HK-2 (cell line): ENCODE results near the gene MAML2.
"Not testable (repeated sequence)": the region's sequence is repeated elsewhere in the genome, so short reads cannot be mapped to it uniquely, and the experiment has no call there.

ENCODE experiments used
- DNase-seq: peaks from one replicate; pipeline ENCODE4 v3.0.0-alpha.2; 2018; ENCODE audit not compliant: unreplicated experiment

MAML2 gene

DNA sequence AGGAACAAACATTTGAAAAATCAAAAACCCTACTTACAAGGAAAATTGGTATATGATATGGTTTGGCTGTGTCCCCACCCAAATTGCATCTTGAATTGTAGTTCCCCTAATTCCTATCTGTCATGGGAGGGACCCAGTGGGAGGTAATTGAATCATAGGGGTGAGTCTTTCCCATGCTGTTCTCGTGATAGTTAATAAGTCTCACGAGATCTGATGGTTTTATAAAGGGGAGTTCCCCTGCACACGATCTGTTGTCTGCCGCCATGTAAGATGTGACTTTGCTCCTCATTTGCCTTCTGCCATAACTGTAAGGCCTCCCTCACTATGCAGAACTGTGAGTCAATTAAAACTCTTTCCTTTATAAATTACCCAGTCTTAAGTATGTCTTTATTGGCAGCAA lies 74.5 kb downstream of the MAML2 start:
- DNase-seq = not testable (repeated sequence)

DNA sequence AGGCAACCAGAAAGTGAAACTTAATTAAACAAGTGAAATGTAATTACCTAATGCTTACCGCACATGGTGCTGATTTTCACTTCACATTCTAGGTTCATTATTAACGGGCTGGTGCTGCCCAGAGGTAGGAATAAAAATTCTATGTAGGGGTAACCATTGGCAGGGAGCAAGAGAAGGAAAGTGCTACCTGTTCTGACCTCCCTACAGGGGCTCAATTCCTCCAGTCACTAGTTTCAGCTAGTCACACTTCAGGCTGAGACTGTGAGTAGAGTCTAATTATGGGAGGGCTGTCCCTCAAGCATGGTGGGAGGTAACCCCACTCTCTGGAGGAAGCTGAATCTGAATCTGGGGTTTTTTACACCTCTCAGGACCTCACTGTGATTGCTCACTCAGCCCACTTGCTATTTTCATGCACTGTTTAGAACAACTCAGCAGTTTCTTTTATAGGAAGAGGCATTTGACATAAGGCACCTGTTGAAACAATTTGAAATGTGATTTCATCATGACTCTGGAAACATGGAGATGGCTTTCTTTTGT lies 75.4 kb downstream of the MAML2 start:
- no peak for DNase-seq

DNA sequence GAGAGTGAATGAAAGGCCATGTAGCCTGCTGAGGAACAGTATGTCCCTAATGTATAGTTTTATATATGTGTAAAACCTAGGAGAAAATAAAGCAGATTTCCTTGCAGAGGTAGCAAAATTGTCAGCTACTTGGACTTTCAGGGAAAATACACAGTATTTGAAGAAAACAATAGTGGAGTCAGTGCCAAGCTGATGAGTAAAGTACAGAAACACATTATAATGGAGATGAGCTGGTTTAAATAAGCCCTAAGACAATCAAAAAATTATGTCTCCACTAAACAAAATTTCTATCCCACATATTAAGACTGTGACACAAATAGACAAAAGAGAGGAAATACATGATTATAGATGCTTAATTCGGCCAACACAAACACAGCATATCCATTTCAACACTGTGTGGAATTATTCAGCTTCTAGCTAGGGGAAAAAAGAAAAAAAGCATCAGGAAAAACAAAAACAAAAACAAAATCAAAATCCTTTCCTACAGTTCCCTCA lies 75.9 kb downstream of the MAML2 start:
- DNase-seq = no peak

DNA sequence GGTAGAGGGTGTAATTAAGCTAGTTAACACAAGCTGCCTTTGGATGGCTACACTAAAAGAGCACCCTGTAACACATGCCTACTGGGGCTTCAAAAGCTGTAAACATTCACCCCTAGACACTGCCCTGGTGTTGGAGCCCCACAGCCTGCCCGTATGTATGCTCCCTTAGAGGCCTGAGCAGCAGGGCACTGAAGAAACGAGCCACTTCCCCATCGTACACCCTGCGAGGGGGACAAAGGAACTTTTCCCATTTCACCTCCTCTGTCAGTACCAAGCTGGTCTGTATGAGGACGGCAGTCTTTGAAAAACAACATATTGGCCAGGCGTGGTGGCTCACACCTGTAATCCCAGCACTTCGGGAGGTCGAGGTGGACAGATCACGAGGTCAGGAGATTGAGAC lies 77.0 kb downstream of the MAML2 start:
- DNase-seq = no peak

DNA sequence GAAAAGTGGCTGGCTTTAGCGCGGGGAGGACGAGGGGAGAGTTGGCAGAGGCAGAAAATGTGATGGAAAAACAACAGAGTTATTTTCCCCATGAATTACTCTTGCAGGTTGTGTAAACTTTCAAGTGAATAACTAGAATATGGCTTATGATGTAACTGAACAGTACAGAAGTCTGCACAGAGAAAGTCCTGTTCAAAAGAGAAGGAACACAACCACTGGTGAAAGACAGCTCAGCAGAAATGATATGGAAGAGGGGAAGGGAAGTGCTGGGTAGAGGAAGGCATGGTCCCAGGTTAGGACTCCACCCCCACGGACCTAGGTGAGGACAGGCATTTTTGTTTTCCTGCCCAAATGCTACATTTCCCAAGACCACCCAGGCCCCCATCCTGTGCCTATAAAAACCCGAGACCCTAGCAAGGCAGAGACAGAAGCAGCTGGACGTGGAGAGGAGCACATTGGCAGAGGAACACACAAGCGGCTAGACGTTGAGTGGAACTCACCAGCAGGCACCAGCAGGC lies 77.7 kb downstream of the MAML2 start:
- DNase-seq = no peak

DNA sequence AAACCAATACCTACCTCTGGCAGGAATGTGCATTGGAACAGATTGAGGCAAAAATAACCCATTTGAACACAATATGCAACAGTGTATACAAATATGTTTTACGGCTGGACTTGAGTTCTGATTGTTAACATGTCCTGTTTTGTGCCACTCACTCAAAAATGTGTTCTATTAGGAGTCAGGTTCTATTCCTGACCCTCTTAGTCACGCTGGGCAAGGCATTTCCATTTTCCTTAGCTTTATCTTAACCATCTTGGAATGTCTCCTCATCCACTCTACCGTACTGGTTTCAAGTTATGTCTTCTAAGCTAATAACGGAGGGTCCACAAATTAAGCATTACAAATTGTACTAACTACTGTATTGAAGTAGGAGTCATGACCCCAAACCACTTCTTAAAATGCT lies 78.6 kb downstream of the MAML2 start:
- DNase-seq = no peak

DNA sequence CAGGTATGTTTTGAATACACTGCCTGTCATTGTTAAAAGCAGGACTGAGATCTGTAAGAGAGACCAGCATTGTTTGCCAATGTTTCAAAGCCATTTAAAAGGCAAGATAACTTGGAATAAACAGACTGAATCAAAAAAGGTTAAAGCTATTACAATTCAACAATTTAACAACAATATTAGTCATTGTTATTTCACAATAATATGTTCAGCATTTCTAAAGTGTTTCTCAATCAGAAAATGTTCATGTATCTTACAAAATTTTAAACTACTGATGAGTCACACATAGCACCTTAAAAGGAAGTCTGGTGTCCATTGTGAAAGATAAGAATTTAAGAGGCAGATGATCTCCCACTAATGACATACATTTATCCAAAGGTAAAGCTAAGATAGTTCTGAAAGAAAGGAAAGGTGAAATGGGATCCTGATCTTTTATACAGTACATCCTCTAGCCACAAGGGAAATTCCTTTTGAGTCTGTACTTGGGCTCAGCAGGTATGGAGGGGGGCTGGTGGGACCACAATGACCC lies 79.7 kb downstream of the MAML2 start:
- DNase-seq = no peak

DNA sequence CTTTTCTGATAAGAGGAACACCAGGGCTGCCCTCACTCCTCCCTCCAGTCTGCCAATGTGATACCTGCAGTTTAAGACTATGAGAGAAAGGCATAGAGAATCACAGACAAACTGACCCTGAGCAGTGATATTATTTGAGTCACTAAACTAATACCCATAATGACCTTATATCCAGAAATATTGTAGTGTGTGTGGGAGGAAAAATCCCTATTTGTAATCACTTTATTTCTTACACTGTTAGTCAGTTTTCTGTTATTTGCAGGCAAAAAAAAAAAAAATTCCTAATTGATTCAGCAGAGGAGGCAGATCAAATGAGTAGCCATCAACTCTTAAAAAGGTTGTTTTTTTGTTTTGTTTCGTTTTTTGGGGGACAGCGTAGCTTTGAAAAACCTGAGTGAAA lies 82.5 kb downstream of the MAML2 start:
- no peak for DNase-seq

DNA sequence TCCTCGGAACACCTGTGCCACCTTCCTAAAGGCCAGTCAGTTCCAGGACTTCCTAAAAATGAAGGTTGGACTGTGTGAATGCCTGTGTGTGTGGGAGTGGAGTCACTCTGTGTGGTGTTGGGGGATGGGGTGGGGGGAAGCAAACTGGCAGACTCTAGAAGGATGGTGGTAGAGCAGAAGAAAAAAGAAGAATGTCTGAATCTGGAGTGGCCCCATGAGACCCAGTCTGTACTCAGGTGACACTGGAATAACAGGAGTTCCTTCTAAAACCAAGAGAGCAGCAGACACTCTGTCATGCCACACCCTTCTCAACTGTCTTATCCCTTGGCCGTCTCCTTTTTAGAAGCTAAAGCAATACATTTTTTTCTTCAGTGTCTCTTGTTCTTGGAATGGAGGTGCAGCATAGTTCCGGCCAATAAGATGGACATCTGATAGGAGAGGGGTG lies 82.9 kb downstream of the MAML2 start:
- DNase-seq = no peak

DNA sequence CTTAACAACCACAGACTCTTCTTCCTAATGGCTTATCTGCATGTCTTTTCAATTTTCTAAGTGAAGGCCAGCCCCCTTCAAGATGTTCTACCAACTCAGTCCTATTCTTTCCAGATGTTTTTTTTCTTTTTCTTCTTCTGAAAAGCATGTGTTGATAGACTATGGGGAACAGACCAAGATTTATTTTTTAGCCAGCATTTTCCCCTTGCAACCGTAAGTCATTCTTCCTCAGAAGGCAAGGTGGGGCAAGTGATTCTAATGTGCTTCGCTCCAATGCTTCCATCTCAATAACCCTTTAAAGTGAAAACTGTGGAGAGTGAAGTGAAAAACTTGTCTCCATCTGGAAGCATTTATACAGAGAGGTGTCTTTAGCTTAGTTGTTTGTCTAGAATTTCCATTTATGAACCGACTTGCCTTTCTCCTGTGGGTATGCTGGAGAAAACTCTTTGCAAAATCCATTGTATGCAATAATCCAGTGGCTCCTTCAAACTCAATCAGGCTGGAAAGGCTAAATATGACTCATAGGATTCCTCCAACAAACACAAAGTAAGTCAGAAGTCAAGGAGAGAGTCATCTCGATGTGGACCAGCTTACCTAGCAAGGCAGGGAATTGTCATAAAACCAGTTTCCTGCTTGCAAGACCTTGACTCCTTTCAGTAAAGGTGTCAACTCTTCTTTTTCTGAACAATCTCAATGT lies 83.7 kb downstream of the MAML2 start:
- DNase-seq = no peak

DNA sequence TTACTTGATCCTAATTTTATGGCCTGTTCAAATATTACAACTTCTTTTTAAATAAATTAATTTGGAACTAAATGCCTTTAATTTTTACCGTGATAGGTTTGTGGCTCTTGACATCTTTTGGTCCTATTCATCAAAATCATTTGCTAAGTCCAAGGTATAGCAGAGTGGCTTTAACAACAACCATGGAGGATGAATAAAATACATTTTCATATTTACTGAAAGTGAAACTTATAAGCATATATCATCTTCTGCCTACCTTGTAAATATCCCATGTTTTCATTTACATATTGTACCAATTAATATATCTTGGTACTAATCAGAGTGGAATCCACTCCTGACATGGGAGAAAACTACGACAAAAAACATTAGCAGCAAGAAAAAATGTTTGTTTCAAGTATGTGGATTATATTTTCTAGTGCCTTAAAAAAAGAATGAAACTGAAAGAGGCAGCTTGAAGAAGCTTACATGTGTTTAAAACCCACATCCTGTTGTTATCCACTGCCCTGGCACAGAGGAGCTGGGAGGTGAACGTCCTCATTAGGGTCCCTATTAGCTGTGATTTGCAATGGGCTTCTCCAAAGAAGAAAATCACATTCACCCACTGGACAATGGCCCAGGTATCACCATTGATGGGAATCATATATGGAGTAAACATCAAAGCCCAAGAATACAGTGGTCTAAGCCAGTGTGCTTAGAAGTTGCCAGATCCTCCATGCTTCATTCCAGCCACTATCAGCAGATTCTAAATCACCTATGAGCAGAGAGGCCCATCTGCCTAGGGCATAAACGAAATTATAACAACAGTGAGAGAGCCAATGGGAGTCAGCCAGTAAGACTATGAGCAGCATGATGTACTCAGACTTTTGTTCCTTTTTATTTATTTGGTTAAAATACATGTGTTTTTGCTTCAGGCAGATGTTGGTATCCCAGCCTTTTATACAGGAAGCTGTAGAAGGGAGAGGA lies 84.7 kb downstream of the MAML2 start:
- DNase-seq = no peak

DNA sequence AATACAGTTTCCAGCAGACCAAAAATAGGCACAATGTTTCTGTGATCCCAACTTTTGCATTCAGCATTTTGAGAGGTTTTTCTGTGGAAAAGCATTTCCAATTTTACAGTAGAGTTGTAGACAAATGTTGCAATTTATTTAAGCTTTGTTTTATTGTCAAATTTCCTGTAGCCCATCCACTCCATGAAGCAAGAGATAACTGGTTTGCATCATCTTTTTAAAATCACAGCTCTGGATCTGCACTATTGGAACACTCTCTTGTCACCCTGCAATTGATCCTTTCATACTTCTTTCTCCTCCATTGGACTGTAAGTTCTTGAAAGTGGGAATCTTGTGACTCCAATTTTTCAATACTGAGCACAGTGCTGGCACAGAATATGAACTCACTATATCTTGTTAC lies 86.0 kb downstream of the MAML2 start:
- DNase-seq = no peak

DNA sequence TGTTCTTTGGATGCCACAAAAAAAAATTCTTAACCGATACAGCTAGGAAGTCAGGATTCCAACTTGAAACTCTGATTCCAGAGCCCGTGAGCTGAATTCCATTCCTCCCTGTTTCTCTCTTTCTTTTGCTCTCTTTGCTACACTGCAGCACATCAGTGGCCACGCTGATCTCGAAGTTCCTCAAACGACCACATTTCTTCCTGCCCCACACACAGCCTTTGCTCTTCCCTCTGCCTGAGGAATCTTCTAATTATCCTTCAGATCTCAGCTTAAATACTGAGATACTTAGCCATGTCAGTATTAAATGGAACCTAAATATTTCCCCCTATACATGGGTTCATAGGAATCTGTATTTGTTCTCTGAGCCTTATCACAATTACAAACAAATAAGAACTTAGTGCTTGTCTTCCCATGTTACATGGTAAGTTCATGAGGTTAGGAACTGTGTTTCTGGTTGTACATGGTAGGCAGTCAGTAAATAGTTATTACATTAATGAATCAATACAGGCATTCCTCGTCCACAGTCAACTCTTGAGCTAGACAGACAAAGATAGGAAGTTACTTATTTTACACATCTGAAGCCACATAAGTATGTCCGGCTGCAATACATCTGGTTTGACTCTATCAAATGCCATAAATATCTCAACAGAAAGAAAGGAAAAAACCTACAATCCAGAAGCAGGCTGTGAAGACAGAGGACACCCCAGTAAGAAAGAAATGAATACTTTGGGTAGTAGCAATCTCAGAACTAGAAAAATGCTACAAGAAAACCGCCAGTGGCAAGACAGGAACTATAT lies 86.6 kb downstream of the MAML2 start:
- no peak for DNase-seq

DNA sequence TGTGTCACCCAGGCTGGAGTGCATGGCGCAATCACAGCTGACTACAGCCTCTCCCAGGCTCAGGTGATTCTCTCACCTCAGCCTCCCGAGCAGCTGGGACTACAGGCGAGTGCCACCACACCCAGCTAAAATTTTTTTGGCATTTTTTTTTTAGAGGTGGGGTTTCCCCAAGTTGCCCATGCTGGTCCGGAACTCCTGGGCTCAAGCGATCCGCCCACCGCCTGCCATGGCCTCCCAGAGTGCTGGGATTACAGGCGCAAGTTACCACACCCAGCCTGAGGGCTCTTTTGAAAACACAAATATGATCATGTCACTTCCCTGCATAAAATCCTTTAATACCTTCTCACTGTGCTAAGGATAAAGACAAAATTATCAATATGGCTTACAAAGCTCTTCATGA lies 88.1 kb downstream of the MAML2 start:
- no peak for DNase-seq

DNA sequence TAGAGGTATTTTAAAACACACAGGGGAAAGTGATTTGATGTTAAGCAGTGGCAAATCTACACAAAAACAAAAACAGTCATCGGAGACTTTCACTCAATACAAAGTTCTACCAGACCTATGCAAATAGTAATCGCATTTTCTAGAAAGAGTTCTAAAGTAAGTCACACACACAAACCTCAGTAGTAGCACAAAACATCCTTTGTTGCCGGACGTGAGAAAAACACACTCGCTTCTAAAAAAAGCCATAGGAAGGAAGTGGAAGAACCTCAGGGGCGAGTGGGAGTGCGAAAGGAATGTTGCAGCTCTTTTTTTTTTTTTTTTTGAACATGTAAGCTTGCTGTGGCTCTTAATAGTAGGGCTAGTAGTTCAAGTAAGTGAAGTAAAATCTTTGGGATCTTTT lies 88.9 kb downstream of the MAML2 start:
- no peak for DNase-seq

DNA sequence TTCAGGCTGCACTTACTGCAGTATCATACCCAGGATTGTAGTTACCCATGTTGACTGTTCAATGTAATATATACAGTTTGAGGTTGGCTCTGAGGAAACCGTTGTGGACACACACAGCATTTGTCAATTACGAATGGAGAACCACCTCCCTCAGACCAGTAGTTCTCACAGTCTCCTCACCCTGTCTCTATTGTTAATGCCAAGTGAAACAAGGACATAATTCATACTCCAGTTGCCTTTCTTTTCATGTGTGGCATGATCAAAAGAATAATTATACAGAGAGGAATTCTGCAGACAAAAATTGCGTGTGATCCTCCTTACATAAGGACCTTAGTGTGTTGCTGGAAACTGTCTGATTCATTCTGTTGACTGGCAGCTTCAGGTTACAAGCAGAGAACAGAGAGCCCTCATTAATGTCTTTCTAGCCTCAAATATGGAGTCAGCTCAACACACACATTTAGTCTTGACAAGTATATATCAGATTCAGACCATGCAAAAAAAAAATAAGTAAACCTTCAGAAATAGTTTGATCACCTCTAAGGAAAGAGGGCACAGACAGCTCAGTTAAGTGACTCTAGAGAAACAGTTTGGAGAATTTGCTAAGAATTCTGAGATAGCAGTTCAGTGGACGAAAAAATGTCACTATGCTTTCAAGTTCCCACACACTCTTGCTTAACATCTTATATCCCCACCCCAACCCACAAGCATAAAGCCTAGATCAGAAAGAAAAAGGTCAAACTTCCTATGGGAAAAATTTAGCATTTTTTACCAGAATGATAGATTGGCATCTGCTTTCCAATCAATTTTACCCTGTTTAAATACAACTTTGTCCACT lies 96.1 kb downstream of the MAML2 start:
- DNase-seq = no peak

DNA sequence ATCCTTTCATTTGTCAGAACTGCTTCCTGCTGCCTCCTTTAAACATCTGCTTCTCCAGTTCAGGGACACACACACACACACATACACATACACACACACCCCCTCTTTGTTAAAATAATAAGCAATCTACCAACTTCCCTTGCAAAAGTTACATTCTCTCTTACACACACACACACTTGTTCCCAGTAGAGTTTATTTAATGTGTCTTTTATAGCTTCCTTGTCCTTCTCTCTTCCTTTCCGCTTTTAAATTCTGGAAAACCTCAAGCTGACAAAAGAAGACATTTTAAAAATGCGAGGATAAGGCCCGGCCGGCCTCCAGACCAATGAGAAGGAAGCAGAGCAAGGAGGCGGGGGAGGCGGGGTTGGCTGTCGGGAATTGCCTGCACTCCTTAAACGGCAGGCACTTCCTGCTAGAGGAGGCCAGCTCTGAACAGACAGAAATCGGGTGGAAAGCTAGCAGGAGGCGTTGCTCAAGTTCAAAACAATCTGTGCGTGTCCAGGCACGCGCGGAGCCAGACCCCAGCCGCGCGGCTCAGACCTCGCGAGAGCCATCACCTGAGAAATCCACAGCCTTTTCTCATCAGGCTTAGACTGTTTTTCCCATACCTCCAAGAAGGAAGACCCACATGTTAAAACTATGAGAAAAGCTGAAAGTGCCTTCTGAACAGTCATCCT lies 99.9 kb downstream of the MAML2 start:
- DNase-seq = peak; percentile 89

DNA sequence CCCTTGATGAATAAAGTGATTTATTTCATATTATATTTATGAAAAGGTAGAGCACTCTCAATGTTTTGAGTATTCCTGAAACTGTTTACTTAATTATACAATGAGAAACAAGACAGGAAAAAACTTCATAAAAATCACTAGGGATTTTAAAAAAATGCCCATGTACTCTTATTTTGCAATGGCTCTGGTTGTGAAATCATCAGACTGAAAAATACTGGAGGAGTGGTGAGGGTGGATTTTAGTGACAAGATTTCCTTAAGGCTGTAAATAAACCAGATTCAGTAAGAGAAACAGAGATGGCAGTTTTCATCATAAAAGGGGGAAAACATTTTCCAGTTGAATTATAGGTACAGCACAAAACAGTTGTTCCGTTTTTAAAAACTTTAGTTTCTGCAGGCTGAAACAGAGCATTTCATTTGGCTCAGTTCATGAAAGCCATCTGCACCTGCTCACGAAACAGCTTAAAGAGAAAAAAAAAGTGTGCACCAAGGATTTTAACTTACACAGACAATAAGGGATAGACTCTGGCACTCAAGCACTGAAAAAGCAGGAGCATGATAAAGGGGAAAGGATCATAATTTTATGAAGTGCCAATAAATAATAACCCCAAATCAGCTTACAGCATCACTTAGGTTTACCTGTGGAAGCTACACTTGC lies 100.7 kb downstream of the MAML2 start:
- DNase-seq = no peak

DNA sequence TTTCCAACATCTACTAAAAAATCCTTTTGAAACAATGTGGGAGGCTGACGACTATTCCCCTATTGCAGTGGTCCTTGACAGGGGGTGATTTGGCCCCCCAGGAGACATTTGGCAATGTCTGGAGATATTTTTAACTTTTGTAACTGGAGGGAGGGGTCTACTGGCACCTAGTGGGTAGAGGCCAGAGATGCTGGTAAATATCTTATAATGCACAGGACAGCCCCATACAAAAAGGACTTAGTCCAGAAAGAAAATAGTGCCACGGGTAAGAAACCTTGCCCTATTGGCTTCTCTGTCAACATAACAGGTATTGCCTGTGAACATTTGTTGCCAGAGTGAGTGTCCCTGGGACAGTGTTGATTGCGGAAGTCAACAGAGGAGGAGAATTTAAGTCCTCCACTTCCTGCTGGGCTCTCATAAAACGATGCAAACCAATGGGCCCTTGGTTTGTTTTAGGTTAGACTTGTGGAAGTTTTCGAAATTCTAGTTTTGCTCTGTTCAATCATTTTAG lies 101.6 kb downstream of the MAML2 start:
- no peak for DNase-seq
